SK-N-SH (cell line): ENCODE data around the gene ABR.

Experiments
- CTCF ChIP-seq: fragments of 200-600 bp; sonication (generic); IDR thresholded peaks from 2 replicates; pipeline ENCODE4 v1.6.1; 2017; ENCODE audit warnings: antibody characterized with exemption, mild to moderate bottlenecking, moderate library complexity
- EZH2phosphoT487 ChIP-seq: fragments of 200-600 bp; sonication (generic); IDR thresholded peaks from 2 replicates; pipeline ENCODE4 v1.6.1; 2017; ENCODE audit warnings: low read depth, mixed run types, mild to moderate bottlenecking, antibody characterized with exemption, moderate library complexity, borderline replicate concordance
- JUND ChIP-seq: IDR thresholded peaks from 2 replicates; pipeline ENCODE4 v1.4.0; 2012
- USF1 ChIP-seq: IDR thresholded peaks from 2 replicates; pipeline ENCODE4 v1.4.0; 2012; ENCODE audit warnings: low read depth, borderline replicate concordance

- TF ChIP-seq USF1 (no peak), CTCF (no peak), JUND (no peak), EZH2phosphoT487 (no peak)
These were observed 126.0 kb downstream of the ABR start for GRCh38 chr17:1053661-1054360.
